Fibroblast of skin of scalp (primary cell): ENCODE measurements around the gene PIK3R1. TPM values are rescaled to one million over a fixed set of nuclear protein-coding genes. Genes with fewer than 3 reads are reported as not detected.
A peak's percentile ranks its signal among the peaks of the same experiment; 100 is the strongest.

Experiments
- DNase-seq: peaks from one replicate; pipeline ENCODE4 v3.0.0-alpha.2; 2013
- polyA plus RNA-seq, 2 experiments: library from polyadenylated mRNA; unstranded; fragments of 120-200 nt; gene quantifications; one replicate each; pipeline ENCODE4 v1.2.1, GENCODE V29; 2013; ENCODE audit not compliant: insufficient read length in 2 of 2

Gene PIK3R1
- polyA plus RNA-seq (2013, experiment 1 of 2; ENCODE audit: insufficient read length), result 6.6 TPM
- polyA plus RNA-seq (2013, experiment 2 of 2; ENCODE audit: insufficient read length), result 8.0 TPM

- peak; percentile 97 for DNase-seq
Measured at GRCh38 chr5:68215208-68215897, at the start of gene PIK3R1. TSS of gene PIK3R1 (plus strand) at chr5:68215756. CDS start at chr5:68226676, 10,920 bp downstream.

- DNase-seq, result no peak
Measured at GRCh38 chr5:68167195-68167651, 48.3 kb upstream of the PIK3R1 start.

- DNase-seq, result no peak
Measured at GRCh38 chr5:68169903-68170302, 45.7 kb upstream of the PIK3R1 start.

GRCh38 chr5:68170826-68171558 lies 44.6 kb upstream of the PIK3R1 start:
- no peak for DNase-seq

DNA sequence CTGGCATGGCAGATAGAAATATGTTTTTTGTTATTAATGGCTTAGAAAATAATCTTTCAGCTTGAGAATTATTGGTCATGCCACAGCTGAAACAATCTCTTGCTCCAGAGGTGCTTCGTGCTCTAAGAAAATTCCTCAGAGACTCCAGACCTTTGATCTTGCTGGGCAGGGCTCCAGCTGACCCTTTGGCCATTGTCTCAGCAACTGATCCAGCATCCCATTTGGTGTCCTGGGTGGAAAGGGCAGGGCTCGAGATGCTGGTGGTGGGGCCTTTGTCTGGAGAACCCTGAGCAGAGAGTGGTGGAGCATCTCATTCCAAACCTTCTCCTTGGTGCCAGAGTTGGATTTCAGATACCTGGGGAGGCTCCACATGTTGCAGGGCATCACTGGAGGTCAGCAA lies 43.2 kb upstream of the PIK3R1 start:
- DNase-seq, result no peak

GRCh38 chr5:68173007-68173406 lies 42.5 kb upstream of the PIK3R1 start:
- DNase-seq, result peak; percentile 33

GRCh38 chr5:68176253-68176652 lies 39.3 kb upstream of the PIK3R1 start:
- no peak for DNase-seq

- no peak for DNase-seq
Measured at GRCh38 chr5:68176802-68177479, 38.6 kb upstream of the PIK3R1 start.

- no peak for DNase-seq
Measured at GRCh38 chr5:68177676-68178075, 37.9 kb upstream of the PIK3R1 start.

GRCh38 chr5:68178579-68178978 lies 37.0 kb upstream of the PIK3R1 start:
- DNase-seq, result peak; percentile 5

DNA sequence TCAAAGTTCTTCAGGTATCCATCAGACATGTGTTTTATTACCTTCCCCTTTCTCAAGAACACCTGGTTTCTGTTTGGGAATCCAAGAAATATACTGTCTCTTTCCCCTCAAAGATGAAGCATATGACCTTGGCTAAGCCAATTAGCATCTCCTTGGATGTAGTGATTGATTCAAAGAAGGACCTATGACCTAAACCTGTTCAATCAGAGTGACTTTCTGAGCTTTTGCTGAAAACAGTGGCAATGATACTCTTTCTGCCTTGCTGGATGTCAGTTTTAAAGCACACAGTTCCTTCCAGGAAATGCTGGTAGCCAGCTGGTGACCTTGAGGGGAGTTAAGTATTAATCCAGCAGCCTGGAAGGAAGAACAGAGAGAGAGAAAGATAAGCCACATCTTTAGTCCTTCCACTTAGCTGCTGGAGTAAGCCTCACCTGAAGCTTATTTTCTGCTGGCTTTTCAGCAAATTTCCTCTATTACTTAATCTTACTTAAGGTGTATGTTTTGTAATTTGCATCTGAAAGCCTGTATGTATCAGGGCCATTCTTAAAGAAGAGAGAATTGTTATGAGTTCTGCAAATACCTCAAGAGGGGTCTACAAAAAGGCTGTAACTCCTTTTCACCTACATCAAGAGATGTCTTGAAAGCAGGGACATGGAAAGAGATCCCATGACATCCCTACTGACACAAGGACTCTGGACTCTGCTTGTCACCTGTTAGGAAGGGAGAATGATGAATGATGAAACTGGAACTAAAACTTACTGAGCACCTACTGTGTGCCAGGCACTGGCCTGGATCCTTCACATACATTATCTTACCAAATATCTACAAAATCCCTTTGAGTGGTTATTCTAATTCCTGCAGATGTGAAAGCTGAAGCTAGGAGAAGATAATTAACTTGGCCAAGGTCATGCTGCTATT lies 35.2 kb upstream of the PIK3R1 start:
- DNase-seq, result no peak

GRCh38 chr5:68181039-68181599 lies 34.4 kb upstream of the PIK3R1 start:
- DNase-seq, result no peak

- no peak for DNase-seq
Measured at GRCh38 chr5:68182094-68182493, 33.5 kb upstream of the PIK3R1 start.

GRCh38 chr5:68182534-68182933 lies 33.0 kb upstream of the PIK3R1 start:
- DNase-seq, result no peak

DNA sequence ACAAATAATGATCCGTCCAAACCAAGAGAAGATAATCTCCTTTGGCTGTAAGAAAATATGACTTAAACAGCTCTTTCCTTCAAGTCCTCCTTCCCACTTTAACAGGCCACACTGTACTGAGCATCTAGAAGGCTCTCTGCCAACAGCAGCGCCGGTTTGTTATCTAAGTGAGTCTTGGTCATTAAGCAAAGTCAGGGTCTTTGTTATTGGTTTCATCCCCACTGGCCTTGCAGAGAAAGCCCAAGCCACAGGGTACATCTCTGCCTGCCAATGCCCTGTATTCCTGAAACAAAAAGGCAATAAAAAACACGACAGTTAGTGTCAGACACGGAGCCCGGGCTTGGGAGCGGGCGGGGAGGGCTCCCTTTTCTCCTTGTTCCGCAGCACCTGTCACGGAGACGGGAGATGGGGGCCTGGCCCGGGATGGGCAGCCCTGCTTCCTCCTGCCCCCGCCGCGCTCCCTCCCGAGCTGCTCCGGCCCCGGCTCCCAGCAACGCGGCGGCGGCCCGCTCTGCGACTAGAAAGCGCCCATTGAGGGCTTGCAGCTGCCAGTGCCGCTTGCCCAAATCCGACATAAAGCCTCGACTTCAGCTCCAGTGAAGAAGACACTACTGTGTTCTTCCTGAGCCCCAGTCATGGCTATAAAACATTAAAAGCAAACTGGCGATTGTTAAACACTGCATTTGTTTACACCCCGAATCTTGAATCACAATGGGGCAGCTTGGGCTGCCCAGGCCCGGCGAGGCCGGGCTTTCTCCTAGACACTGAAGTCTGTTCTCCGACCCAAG lies 28.1 kb upstream of the PIK3R1 start:
- DNase-seq, result no peak

DNA sequence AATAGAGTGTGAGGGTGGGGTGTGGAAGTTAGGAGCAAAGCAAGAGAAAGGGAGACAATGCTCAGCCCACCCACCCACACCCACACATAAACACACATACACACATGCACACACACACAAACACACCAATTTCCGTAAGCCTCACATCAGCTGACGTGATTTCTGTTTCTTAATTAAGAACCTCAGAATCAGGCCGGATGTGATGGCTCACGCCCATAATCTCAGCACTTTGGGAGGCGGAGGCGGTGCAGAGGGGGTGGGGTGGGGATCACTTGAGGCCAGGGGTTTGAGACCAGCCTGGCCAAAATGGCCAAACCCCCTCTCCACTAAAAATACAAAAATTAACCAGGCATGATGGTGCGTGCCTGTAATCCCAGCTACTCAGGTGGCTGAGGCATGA lies 26.4 kb upstream of the PIK3R1 start:
- DNase-seq, result no peak

DNA sequence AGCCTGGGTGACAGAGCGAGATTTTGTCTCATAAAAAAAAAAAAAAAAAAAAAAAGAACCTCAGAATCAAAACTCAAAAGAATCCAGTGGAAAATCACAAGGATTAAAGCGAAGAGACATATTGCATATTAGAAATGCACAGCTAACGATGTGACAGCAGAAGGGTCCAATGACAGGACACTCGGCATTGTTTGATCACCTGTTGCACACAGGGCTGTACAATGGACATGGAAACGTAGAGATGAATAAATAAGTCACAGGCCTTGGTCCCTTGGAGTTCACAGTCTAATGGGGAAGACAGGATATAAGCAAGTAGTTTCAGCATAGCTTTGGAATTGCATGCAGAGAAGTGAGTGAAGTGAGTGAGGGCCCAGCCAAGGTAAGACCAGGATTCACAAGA lies 25.9 kb upstream of the PIK3R1 start:
- no peak for DNase-seq

DNA sequence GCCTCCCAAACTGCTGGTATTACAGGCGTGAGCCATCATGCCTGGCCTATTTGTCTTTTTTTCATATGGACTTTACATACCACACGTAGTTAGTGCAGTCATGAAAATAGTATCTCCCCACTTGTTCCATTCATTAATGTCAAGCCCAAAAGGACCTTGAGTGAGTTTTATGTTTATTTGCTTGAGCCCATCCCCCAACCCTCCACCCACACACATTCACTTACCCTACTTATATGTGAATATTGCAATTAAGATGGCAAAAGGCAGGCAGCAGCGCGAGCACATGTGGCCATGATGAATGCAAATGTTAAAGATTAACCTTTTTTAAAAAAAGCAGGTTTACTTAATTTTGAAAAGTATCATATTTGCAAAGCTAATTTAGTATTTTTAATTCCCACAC lies 24.9 kb upstream of the PIK3R1 start:
- no peak for DNase-seq

GRCh38 chr5:68191083-68191791 lies 24.3 kb upstream of the PIK3R1 start:
- DNase-seq, result no peak

DNA sequence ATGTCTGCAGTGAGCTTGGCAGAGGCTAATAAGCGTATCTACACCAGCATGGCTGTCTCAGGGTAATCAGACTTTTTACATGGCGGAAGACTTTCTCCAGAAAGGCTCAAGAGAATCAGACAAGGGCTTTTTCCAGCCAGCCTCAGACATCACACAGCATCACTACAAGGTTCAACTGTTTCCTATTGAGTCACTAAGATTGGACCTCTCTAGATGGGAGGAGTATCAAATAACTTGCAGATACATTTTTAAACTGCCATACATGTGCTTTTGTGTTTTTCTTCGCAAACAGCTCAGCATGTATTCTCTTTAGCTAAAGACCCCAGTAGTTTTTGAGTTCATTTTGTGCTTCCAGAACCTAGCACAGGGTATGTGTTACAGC lies 22.9 kb upstream of the PIK3R1 start:
- no peak for DNase-seq
